NCI-H345 (cell line): ENCODE measurements around the gene BSND.

ENCODE experiments used
- DNase-seq: peaks from one replicate; lab custom pipeline; 2025; lab: John Stamatoyannopoulos, UW

Gene BSND

GRCh38 chr1:54975356-54976108 is 23.2 kb upstream of the BSND start:
- DNase-seq, result peak; percentile 90

GRCh38 chr1:54976747-54977146 is 22.0 kb upstream of the BSND start:
- peak; percentile 80 for DNase-seq

- DNase-seq, result peak; percentile 45
Measured at GRCh38 chr1:54977533-54978297, 21.0 kb upstream of the BSND start.

- no peak for DNase-seq
Measured at GRCh38 chr1:54978528-54979326, 20.0 kb upstream of the BSND start.

- DNase-seq, result no peak
Measured at GRCh38 chr1:54979327-54979891, 19.3 kb upstream of the BSND start.

GRCh38 chr1:54980046-54980527 is 18.6 kb upstream of the BSND start:
- DNase-seq, result no peak

GRCh38 chr1:54980528-54981241 is 18.0 kb upstream of the BSND start, which contains the start of gene TMEM61:
TSS of gene TMEM61 (plus strand) at chr1:54980628. CDS start at chr1:54981066, 438 bp downstream.
- DNase-seq, result no peak

GRCh38 chr1:54981466-54981865 is 17.3 kb upstream of the BSND start:
- no peak for DNase-seq

GRCh38 chr1:54982739-54983138 is 16.0 kb upstream of the BSND start:
- peak; percentile 92 for DNase-seq

GRCh38 chr1:54984131-54984842 is 14.4 kb upstream of the BSND start:
- peak; percentile 56 for DNase-seq

GRCh38 chr1:54985556-54985955 is 13.2 kb upstream of the BSND start:
- DNase-seq, result no peak

GRCh38 chr1:54986025-54986424 is 12.7 kb upstream of the BSND start:
- DNase-seq, result no peak

- DNase-seq, result no peak
Measured at GRCh38 chr1:54986533-54986932, 12.2 kb upstream of the BSND start.

- DNase-seq, result no peak
Measured at GRCh38 chr1:54987427-54987826, 11.3 kb upstream of the BSND start.

GRCh38 chr1:54987919-54988705 is 10.6 kb upstream of the BSND start:
- peak; percentile 10 for DNase-seq

GRCh38 chr1:54988975-54989374 is 9.8 kb upstream of the BSND start:
- no peak for DNase-seq

GRCh38 chr1:54989473-54989872 is 9.3 kb upstream of the BSND start:
- DNase-seq, result peak; percentile 58

GRCh38 chr1:54989968-54990810 is 8.5 kb upstream of the BSND start:
- no peak for DNase-seq

GRCh38 chr1:54990916-54991315 is 7.8 kb upstream of the BSND start:
- DNase-seq, result no peak
